Keratinocyte (primary cell): ENCODE results near the gene PLEKHA6. TPM values are rescaled to one million over a fixed set of nuclear protein-coding genes. Genes with fewer than 3 reads are reported as not detected.

Experiments
- DNase-seq: peaks from one replicate; pipeline ENCODE4 v3.0.0-alpha.2; 2011; ENCODE audit warnings: low read depth, missing footprints, low spot score
- FAIRE-seq: peaks from 2 replicates; lab custom pipeline; 2011; peaks lifted over from hg19 to GRCh38; lab: Jason Lieb, UNC
- H2AFZ ChIP-seq: 2 replicates; pipeline ENCODE4 v1.6.0; 2012; ENCODE audit warnings: low read length, control low read depth, inconsistent platforms; ENCODE audit not compliant: control insufficient read depth
- H3K27ac ChIP-seq: 2 replicates; pipeline ENCODE4 v1.5.1; 2011; ENCODE audit warnings: low read length; ENCODE audit not compliant: control insufficient read depth, insufficient read depth
- H3K27me3 ChIP-seq: 3 replicates; pipeline ENCODE4 v1.6.0; 2011; ENCODE audit warnings: low read length; ENCODE audit not compliant: control insufficient read depth, insufficient read depth; ENCODE audit errors: extremely low read depth
- H3K36me3 ChIP-seq, 2 experiments: 2 replicates in 1 of 2; 3 replicates in 1 of 2; pipeline ENCODE4 v1.5.1; 2011; ENCODE audit warnings: low read length in 2 of 2, mild to moderate bottlenecking in 1 of 2; ENCODE audit not compliant: control insufficient read depth in 2 of 2, insufficient read depth in 2 of 2; ENCODE audit errors: extremely low read depth in 1 of 2
- H3K4me1 ChIP-seq: 3 replicates; pipeline ENCODE4 v1.5.1; 2011; ENCODE audit warnings: low read length; ENCODE audit not compliant: control insufficient read depth, insufficient read depth; ENCODE audit errors: extremely low read depth
- H3K4me2 ChIP-seq: 3 replicates; pipeline ENCODE4 v1.6.0; 2011; ENCODE audit warnings: low read depth, low read length; ENCODE audit not compliant: control insufficient read depth, insufficient read depth; ENCODE audit errors: extremely low read depth
- H3K4me3 ChIP-seq, 3 experiments: fragments of 200-600 bp in 1 of 3; sonication (generic) in 1 of 3; 2 replicates in 2 of 3; 3 replicates in 1 of 3; pipeline ENCODE4 v1.5.1; 2011 to 2016; ENCODE audit warnings: low read length in 3 of 3, mild to moderate bottlenecking in 3 of 3, control low read depth in 2 of 3, inconsistent platforms in 1 of 3, low read depth in 1 of 3, mixed read lengths in 1 of 3, mixed run types in 1 of 3, moderate library complexity in 1 of 3; ENCODE audit not compliant: control insufficient read depth in 2 of 3, insufficient read depth in 2 of 3; ENCODE audit errors: extremely low read depth in 1 of 3
- H3K79me2 ChIP-seq: 2 replicates; pipeline ENCODE4 v1.6.0; 2012; ENCODE audit warnings: low read length; ENCODE audit not compliant: control insufficient read depth, insufficient read depth
- H3K9ac ChIP-seq: 3 replicates; pipeline ENCODE4 v1.6.0; 2011; ENCODE audit warnings: low read length; ENCODE audit not compliant: control insufficient read depth, insufficient read depth; ENCODE audit errors: extremely low read depth
- H3K9me1 ChIP-seq: 3 replicates; pipeline ENCODE4 v1.6.0; 2011; ENCODE audit warnings: low read length; ENCODE audit not compliant: control insufficient read depth, insufficient read depth; ENCODE audit errors: extremely low read depth
- H3K9me3 ChIP-seq: 2 replicates; pipeline ENCODE4 v1.5.1; 2012; ENCODE audit warnings: low read depth, low read length; ENCODE audit not compliant: control insufficient read depth
- H4K20me1 ChIP-seq: 3 replicates; pipeline ENCODE4 v1.6.0; 2011; ENCODE audit warnings: low read length; ENCODE audit not compliant: control insufficient read depth, insufficient read depth; ENCODE audit errors: extremely low read depth
- CTCF ChIP-seq, 3 experiments: IDR thresholded peaks in 1 of 3; conservative IDR thresholded peaks in 1 of 3; optimal IDR thresholded peaks in 1 of 3; 2 replicates in 2 of 3; 3 replicates in 1 of 3; pipeline versions ENCODE3 to v1.5.1; 2011; ENCODE audit warnings: low read length in 3 of 3, mild to moderate bottlenecking in 3 of 3, moderate library complexity in 2 of 3, control low read depth in 1 of 3, inconsistent platforms in 1 of 3; ENCODE audit not compliant: insufficient read depth in 2 of 3; ENCODE audit errors: extremely low read depth in 1 of 3
- EZH2 ChIP-seq: IDR thresholded peaks from one replicate; pipeline ENCODE4 v1.6.1; 2012; ENCODE audit warnings: inconsistent platforms, mild to moderate bottlenecking, low read length, moderate library complexity
- dilution Hi-C: fragments of 300-500 bp; cut with MboI; formaldehyde crosslinking; loops from one replicate; pipeline ENCODE4 v1.7.0; 2020; ENCODE audit warnings: low sequenced_read_pairs; ENCODE audit not compliant: extremely low pct_ligation_motif_present
- polyA plus RNA-seq, 5 experiments: library from polyadenylated mRNA; depleted of rRNA in 3 of 5; stranded (reverse) in 3 of 5; stranded (forward) in 1 of 5; unstranded in 1 of 5; fragments of >200 nt; gene quantifications; 1 replicate in 1 of 5; 2 replicates in 3 of 5; 3 replicates in 1 of 5; pipeline versions ENCODE4 v1.2.1 to v1.2.3, GENCODE V29; 2011 to 2012; ENCODE audit warnings: missing spikeins in 2 of 5, low read depth in 1 of 5, low replicate concordance in 1 of 5

Gene PLEKHA6
- polyA plus RNA-seq, 1 donor (not counting 4 experiments of a cell fraction or from before 2014, with no cell fraction given) = 1.5 TPM

GRCh38 chr1:204317170-204317569 is 42.6 kb downstream of the PLEKHA6 start:
- Histone ChIP-seq H3K27ac (no peak overlapping the region), H3K79me2 (no peaks in the 10 kb centered on the region), H3K36me3 (no peaks in the 10 kb centered on the region), H4K20me1 (no peaks in the 10 kb centered on the region), H3K9me1 (no peaks in the 10 kb centered on the region), H3K4me3 (no peak overlapping the region), H3K4me2 (no peak overlapping the region), H3K27me3 (no peaks in the 10 kb centered on the region), H3K9me3 (no peaks in the 10 kb centered on the region), H2AFZ (no peak overlapping the region), H3K4me1 (peaks cover 33% of the 10 kb centered on the region), H3K9ac (no peak overlapping the region)
- no peak for FAIRE-seq
- dilution Hi-C loops = no loop called here
- TF ChIP-seq EZH2 (no peak), CTCF (optimal IDR thresholded peaks at IDR 0.05 in 1 of 3, IDR thresholded peaks at IDR 0.05 in 1 of 3, conservative IDR thresholded peaks at IDR 0.05 in 1 of 3; ENCODE audit: extremely low read depth in 1 of 3, insufficient read depth in 2 of 3, low read length in 3 of 3) (no peak)
- DNase-seq = no peak

GRCh38 chr1:204316164-204316563 is 43.6 kb downstream of the PLEKHA6 start:
- H3K4me3 ChIP-seq = no peak overlapping the region
- no peaks in the 10 kb centered on the region for H3K79me2 ChIP-seq
- H3K9me1 ChIP-seq = no peaks in the 10 kb centered on the region
- H3K9ac ChIP-seq = no peak overlapping the region
- DNase-seq (no peak), FAIRE-seq (no peak)
- peaks cover 25% of the 10 kb centered on the region for H3K4me1 ChIP-seq
- dilution Hi-C loops = no loop called here
- no peaks in the 10 kb centered on the region for H3K9me3 ChIP-seq
- TF ChIP-seq EZH2 (no peak), CTCF (optimal IDR thresholded peaks at IDR 0.05 in 1 of 3, IDR thresholded peaks at IDR 0.05 in 1 of 3, conservative IDR thresholded peaks at IDR 0.05 in 1 of 3; ENCODE audit: extremely low read depth in 1 of 3, insufficient read depth in 2 of 3, low read length in 3 of 3) (no peak)
- no peaks in the 10 kb centered on the region for H3K36me3 ChIP-seq
- no peak overlapping the region for H3K4me2 ChIP-seq
- no peaks in the 10 kb centered on the region for H3K27me3 ChIP-seq
- no peak overlapping the region for H3K27ac ChIP-seq
- no peaks in the 10 kb centered on the region for H4K20me1 ChIP-seq
- H2AFZ ChIP-seq = no peak overlapping the region
